SK-N-SH (cell line): ENCODE data around the gene DUSP2. TPM values are rescaled to one million over a fixed set of nuclear protein-coding genes. Genes with fewer than 3 reads are reported as not detected.

Experiments used
- CTCF ChIA-PET: fragments of 300-600, 350-600 bp; formaldehyde crosslinking; extraction: SDS; loops from one replicate; lab custom pipeline; 2021; lab: Yijun Ruan, JAX
- POLR2A ChIA-PET: fragments of 350-600 bp; sonication (Branson Sonifier 250); formaldehyde crosslinking; extraction: SDS; loops from one replicate; lab custom pipeline; 2020; ENCODE audit warnings: antibody characterized with exemption, inconsistent platforms; lab: Yijun Ruan, JAX
- DNase-seq: peaks from one replicate; pipeline ENCODE4 v3.0.0; 2012
- H2AFZ ChIP-seq: fragments of 200-600 bp; sonication (generic); 2 replicates; pipeline ENCODE4 v1.8.1; 2016; ENCODE audit warnings: antibody characterized with exemption, mild to moderate bottlenecking, low read depth
- H3F3A ChIP-seq: fragments of 200-600 bp; sonication (generic); replicated peaks from 2 replicates; pipeline ENCODE3; 2016; ENCODE audit warnings: antibody characterized with exemption, mild to moderate bottlenecking; ENCODE audit not compliant: insufficient read depth
- H3K27ac ChIP-seq, 2 experiments: fragments of 200-500 bp in 1 of 2; fragments of 200-600 bp in 1 of 2; sonication (Bioruptor generic) in 1 of 2; sonication (generic), shearing (Covaris generic) in 1 of 2; 2 replicates each; pipeline versions ENCODE4 v1.5.1 to v1.6.1; 2014 to 2016; ENCODE audit warnings: low read depth in 2 of 2, inconsistent platforms in 1 of 2, low read length in 1 of 2, mild to moderate bottlenecking in 1 of 2, mixed read lengths in 1 of 2
- H3K27me3 ChIP-seq: fragments of 200-600 bp; sonication (generic), shearing (Covaris generic); 2 replicates; pipeline ENCODE4 v1.6.1; 2016; ENCODE audit warnings: mixed run types; ENCODE audit not compliant: insufficient read depth
- H3K36me3 ChIP-seq, 2 experiments: fragments of 200-500 bp in 1 of 2; fragments of 200-600 bp in 1 of 2; sonication (Bioruptor generic) in 1 of 2; sonication (generic) in 1 of 2; replicated peaks in 1 of 2; 2 replicates each; pipeline versions ENCODE3 to v1.5.1; 2014 to 2016; ENCODE audit warnings: low read length in 1 of 2, mild to moderate bottlenecking in 1 of 2; ENCODE audit not compliant: insufficient read depth in 2 of 2, control insufficient read depth in 1 of 2
- H3K4me1 ChIP-seq, 2 experiments: fragments of 200-500 bp in 1 of 2; fragments of 200-600 bp in 1 of 2; sonication (Bioruptor generic) in 1 of 2; sonication (generic), shearing (Covaris generic) in 1 of 2; 2 replicates each; pipeline versions ENCODE4 v1.5.1 to v1.6.1; 2014 to 2016; ENCODE audit warnings: low read depth in 1 of 2, low read length in 1 of 2, mixed run types in 1 of 2; ENCODE audit not compliant: insufficient read depth in 2 of 2, control insufficient read depth in 1 of 2
- H3K4me2 ChIP-seq: fragments of 200-600 bp; sonication (generic), shearing (Covaris generic); 2 replicates; pipeline ENCODE4 v1.6.1; 2017; ENCODE audit warnings: mixed run types
- H3K4me3 ChIP-seq, 2 experiments: fragments of 200-500 bp in 1 of 2; fragments of 200-600 bp in 1 of 2; sonication (Bioruptor generic) in 1 of 2; sonication (generic), shearing (Covaris generic) in 1 of 2; 2 replicates each; pipeline versions ENCODE4 v1.5.1 to v1.8.1; 2014 to 2016; ENCODE audit warnings: low read depth in 2 of 2, inconsistent platforms in 1 of 2, low read length in 1 of 2, mild to moderate bottlenecking in 1 of 2, mixed read lengths in 1 of 2, moderate library complexity in 1 of 2
- H3K79me2 ChIP-seq: fragments of 200-600 bp; sonication (generic); 2 replicates; pipeline ENCODE4 v1.8.1; 2017; ENCODE audit warnings: mild to moderate bottlenecking; ENCODE audit not compliant: insufficient read depth
- H3K9ac ChIP-seq: fragments of 200-600 bp; sonication (generic); 2 replicates; pipeline ENCODE4 v1.6.1; 2017; ENCODE audit warnings: mixed run types
- H3K9me2 ChIP-seq: fragments of 200-600 bp; sonication (generic); 2 replicates; pipeline ENCODE4 v1.6.1; 2017; ENCODE audit warnings: mixed run types
- H3K9me3 ChIP-seq: fragments of 200-600 bp; sonication (generic); 2 replicates; pipeline ENCODE4 v1.6.1; 2017; ENCODE audit warnings: mixed run types, mild to moderate bottlenecking, moderate library complexity
- H4K20me1 ChIP-seq: fragments of 200-600 bp; sonication (generic); 2 replicates; pipeline ENCODE4 v1.6.1; 2017; ENCODE audit warnings: mild to moderate bottlenecking, mixed run types; ENCODE audit not compliant: insufficient read depth
- CHD2 ChIP-seq: fragments of 150-350 bp; IDR thresholded peaks from 2 replicates; pipeline ENCODE4 v1.6.1; 2018; ENCODE audit warnings: low read length; ENCODE audit not compliant: partially characterized antibody
- ELF1 ChIP-seq: IDR thresholded peaks from 2 replicates; pipeline ENCODE4 v1.4.0; 2012
- EZH2phosphoT487 ChIP-seq: fragments of 200-600 bp; sonication (generic); IDR thresholded peaks from 2 replicates; pipeline ENCODE4 v1.6.1; 2017; ENCODE audit warnings: low read depth, mixed run types, mild to moderate bottlenecking, antibody characterized with exemption, moderate library complexity, borderline replicate concordance
- FOSL2 ChIP-seq: IDR thresholded peaks from 2 replicates; pipeline ENCODE4 v1.4.0; 2012; ENCODE audit warnings: low read depth, mild to moderate bottlenecking, moderate library complexity, borderline replicate concordance
- FOXJ3 ChIP-seq: sonication (generic); formaldehyde crosslinking; IDR thresholded peaks from 2 replicates; pipeline ENCODE4 v1.5.1; 2020; ENCODE audit warnings: mild to moderate bottlenecking, missing genetic modification reagents
- GABPA ChIP-seq: IDR thresholded peaks from 2 replicates; pipeline ENCODE4 v1.4.0; 2012; ENCODE audit warnings: low read depth, mild to moderate bottlenecking
- JUND ChIP-seq: IDR thresholded peaks from 2 replicates; pipeline ENCODE4 v1.4.0; 2012
- MXI1 ChIP-seq: IDR thresholded peaks from 2 replicates; pipeline ENCODE4 v1.6.1; 2012; ENCODE audit warnings: mild to moderate bottlenecking, low read depth, low read length, improper control_type of control experiment
- NFIC ChIP-seq: IDR thresholded peaks from 2 replicates; pipeline ENCODE4 v1.4.0; 2012; ENCODE audit warnings: borderline replicate concordance
- NRF1 ChIP-seq: IDR thresholded peaks from 2 replicates; pipeline ENCODE4 v1.6.1; 2012; ENCODE audit warnings: low read depth, mild to moderate bottlenecking, low read length
- POLR2AphosphoS5 ChIP-seq: IDR thresholded peaks from 2 replicates; pipeline ENCODE4 v1.6.1; 2012; ENCODE audit warnings: low read depth, low read length
- RFX5 ChIP-seq: IDR thresholded peaks from 2 replicates; pipeline ENCODE4 v1.6.1; 2012; ENCODE audit warnings: mild to moderate bottlenecking, improper control_type of control experiment, low read length
- SIN3A ChIP-seq: IDR thresholded peaks from 2 replicates; pipeline ENCODE4 v1.6.1; 2012; ENCODE audit warnings: low read depth, mild to moderate bottlenecking, low read length, moderate library complexity, borderline replicate concordance
- SMC3 ChIP-seq: IDR thresholded peaks from 2 replicates; pipeline ENCODE4 v1.6.1; 2012; ENCODE audit warnings: low read depth, low read length, improper control_type of control experiment
- TAF1 ChIP-seq: IDR thresholded peaks from 2 replicates; pipeline ENCODE4 v1.6.1; 2012; ENCODE audit warnings: low read depth, mild to moderate bottlenecking, low read length, moderate library complexity, borderline replicate concordance
- TCF12 ChIP-seq: IDR thresholded peaks from 2 replicates; pipeline ENCODE4 v1.4.0; 2012
- TEAD4 ChIP-seq: IDR thresholded peaks from 2 replicates; pipeline ENCODE4 v1.4.0; 2012; ENCODE audit warnings: mild to moderate bottlenecking, borderline replicate concordance; ENCODE audit not compliant: insufficient read depth
- YY1 ChIP-seq: IDR thresholded peaks from 2 replicates; pipeline ENCODE4 v1.4.0; 2012; ENCODE audit warnings: low read depth, mild to moderate bottlenecking
- WGBS: methylation state at CpG from one replicate; pipeline ENCODE4 v1.1.6; 2017; ENCODE audit warnings: low lambda C conversion rate; 5-methylcytosine and 5-hydroxymethylcytosine counted together
- polyA plus RNA-seq, 3 experiments: library from polyadenylated mRNA; depleted of rRNA; stranded (reverse); fragments of >200 nt; gene quantifications; 2 replicates each; pipeline ENCODE4 v1.2.3, GENCODE V29; 2012
- TF ChIP-seq, protein P1 (sequence below): fragments of 200-600 bp; sonication (generic); IDR thresholded peaks from 2 replicates; pipeline ENCODE4 v1.6.1; 2017; ENCODE audit warnings: antibody characterized with exemption, mild to moderate bottlenecking, moderate library complexity
- TF ChIP-seq, protein P2 (sequence below): fragments of 150-350 bp; IDR thresholded peaks from 2 replicates; pipeline ENCODE4 v1.6.1; 2017; ENCODE audit warnings: antibody characterized with exemption, low read length, low read depth, borderline replicate concordance
- TF ChIP-seq, protein P3 (sequence below): IDR thresholded peaks from 2 replicates; pipeline ENCODE4 v1.4.0; 2012; ENCODE audit warnings: low read depth
- TF ChIP-seq, protein P4 (sequence below): IDR thresholded peaks from 2 replicates; pipeline ENCODE4; 2012

Gene DUSP2
- polyA plus RNA-seq, 1 of the 3 experiments (the other 2 are of a cell fraction): 0.79 TPM

DNA sequence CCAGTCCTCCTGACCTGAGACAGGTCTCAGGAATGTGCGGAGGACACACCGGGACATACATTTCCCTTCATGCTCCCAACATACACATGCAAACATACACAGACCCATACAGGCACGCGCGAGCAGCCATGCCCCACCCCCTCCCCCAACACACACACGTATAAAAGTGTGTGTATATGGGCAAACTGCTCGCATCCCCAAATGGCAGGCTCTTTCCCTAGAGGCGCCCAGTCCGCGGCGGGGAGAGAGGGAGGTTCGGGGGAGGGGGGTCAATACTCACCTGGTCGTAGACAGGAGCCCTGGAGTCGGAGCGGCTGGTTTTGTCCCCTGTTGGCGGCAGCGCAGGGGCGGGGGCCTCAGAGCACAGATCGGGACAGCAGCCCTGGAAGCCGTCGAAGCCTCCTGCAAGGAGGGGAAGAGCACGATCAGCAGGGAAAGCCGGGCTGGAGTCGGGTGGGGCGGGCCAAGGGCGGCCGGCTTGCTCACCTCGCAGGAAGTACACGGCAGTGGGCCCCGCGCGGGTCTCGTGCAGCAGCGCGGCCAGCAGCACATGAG lies 682 bp downstream of the DUSP2 start:
- TF ChIP-seq CHD2 (no peak), SMC3 (no peak), ELF1 (no peak), NRF1 (no peak), YY1 (no peak), EZH2phosphoT487 (no peak), JUND (no peak), SIN3A (no peak), TEAD4 (no peak), FOSL2 (no peak), TAF1 (no peak)
- TF ChIP-seq, protein P1, sequence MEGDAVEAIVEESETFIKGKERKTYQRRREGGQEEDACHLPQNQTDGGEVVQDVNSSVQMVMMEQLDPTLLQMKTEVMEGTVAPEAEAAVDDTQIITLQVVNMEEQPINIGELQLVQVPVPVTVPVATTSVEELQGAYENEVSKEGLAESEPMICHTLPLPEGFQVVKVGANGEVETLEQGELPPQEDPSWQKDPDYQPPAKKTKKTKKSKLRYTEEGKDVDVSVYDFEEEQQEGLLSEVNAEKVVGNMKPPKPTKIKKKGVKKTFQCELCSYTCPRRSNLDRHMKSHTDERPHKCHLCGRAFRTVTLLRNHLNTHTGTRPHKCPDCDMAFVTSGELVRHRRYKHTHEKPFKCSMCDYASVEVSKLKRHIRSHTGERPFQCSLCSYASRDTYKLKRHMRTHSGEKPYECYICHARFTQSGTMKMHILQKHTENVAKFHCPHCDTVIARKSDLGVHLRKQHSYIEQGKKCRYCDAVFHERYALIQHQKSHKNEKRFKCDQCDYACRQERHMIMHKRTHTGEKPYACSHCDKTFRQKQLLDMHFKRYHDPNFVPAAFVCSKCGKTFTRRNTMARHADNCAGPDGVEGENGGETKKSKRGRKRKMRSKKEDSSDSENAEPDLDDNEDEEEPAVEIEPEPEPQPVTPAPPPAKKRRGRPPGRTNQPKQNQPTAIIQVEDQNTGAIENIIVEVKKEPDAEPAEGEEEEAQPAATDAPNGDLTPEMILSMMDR: no peak
- TF ChIP-seq, protein P2, sequence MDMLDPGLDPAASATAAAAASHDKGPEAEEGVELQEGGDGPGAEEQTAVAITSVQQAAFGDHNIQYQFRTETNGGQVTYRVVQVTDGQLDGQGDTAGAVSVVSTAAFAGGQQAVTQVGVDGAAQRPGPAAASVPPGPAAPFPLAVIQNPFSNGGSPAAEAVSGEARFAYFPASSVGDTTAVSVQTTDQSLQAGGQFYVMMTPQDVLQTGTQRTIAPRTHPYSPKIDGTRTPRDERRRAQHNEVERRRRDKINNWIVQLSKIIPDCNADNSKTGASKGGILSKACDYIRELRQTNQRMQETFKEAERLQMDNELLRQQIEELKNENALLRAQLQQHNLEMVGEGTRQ: no peak
- TF ChIP-seq, all 33 proteins: peak for 0
- no peak overlapping the region for H3K4me2 ChIP-seq
- no peaks in the 10 kb centered on the region for H3K9me2 ChIP-seq
- no peaks in the 10 kb centered on the region for H3K36me3 ChIP-seq
- peaks cover 33 to 58% of the 10 kb centered on the region in 2 experiments for H3K4me1 ChIP-seq
- H3K27ac ChIP-seq: no peak overlapping the region; a peak in 1 of 4 replicates
- 91% methylated on average over 24 of the region's 35 CpGs for WGBS
- no peaks in the 10 kb centered on the region for H3K9me3 ChIP-seq
- no peak overlapping the region for H2AFZ ChIP-seq
- no peak overlapping the region for H3K4me3 ChIP-seq
- ChIA-PET CTCF (interaction anchor here (4.0 to 4.3 kb wide), 2 partner anchors 28 to 30 kb away, joined by 18 to 35 read pairs; partner anchors contain the start of gene ADRA2B), POLR2A (no interaction called here)
- H4K20me1 ChIP-seq: no peaks in the 10 kb centered on the region
- H3K9ac ChIP-seq: no peak overlapping the region
- peaks cover 29% of the 10 kb centered on the region for H3F3A ChIP-seq
- no peak for DNase-seq
- peaks cover 12% of the 10 kb centered on the region; the same call in 1 of the 2 replicates for H3K79me2 ChIP-seq
- H3K27me3 ChIP-seq: no peaks in the 10 kb centered on the region

DNA sequence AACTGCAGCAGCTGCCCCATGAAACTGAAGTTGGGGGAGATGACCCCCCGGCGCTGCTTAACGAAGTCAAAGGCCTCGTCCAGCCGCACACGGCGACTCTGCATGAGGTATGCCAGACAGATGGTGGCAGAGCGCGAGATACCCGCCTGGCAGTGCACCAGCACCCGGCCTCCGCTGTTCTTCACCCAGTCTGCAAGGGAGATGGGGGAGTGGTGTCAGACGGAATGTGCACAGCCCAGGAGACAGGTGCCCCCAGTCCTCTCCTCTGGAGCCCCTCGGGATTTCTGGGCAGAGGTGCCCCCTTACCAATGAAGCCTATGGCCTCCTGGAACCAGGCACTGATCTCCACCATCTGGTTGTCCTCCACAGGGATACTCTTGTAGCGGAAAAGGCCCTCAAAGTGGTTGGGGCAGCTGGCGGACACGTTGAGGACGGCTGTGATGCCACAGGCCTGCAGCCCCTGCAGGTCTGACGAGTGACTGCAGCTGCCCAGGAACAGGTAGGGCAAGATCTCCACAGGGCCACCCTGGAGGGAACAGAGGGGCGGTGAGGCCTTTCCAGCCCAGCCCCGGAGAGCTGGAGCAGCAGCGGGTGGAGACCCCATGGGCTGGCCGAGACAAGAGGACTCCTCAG lies 1.3 kb downstream of the DUSP2 start:
- peaks cover 12% of the 10 kb centered on the region; the same call in 1 of the 2 replicates for H3K79me2 ChIP-seq
- no peak overlapping the region for H2AFZ ChIP-seq
- CTCF ChIA-PET: interaction anchor here (1.3 to 4.3 kb wide), 4 partner anchors 9 to 151 kb away, joined by 3 to 35 read pairs (median 12); partner anchors contain the start of gene ADRA2B
- no peaks in the 10 kb centered on the region for H3K36me3 ChIP-seq
- no peaks in the 10 kb centered on the region for H3K9me2 ChIP-seq
- H3K9me3 ChIP-seq: no peaks in the 10 kb centered on the region
- H3F3A ChIP-seq: peaks cover 25% of the 10 kb centered on the region
- no peaks in the 10 kb centered on the region for H3K27me3 ChIP-seq
- H3K4me1 ChIP-seq: peaks cover 31 to 57% of the 10 kb centered on the region in 2 experiments
- no peak overlapping the region for H3K4me2 ChIP-seq
- H3K27ac ChIP-seq: no peak overlapping the region; a peak in 1 of 4 replicates
- POLR2A ChIA-PET: no interaction called here
- no peak overlapping the region for H3K9ac ChIP-seq
- 97% methylated on average over 17 of the region's 23 CpGs for WGBS
- DNase-seq: no peak
- no peaks in the 10 kb centered on the region for H4K20me1 ChIP-seq
- H3K4me3 ChIP-seq: no peak overlapping the region
- TF ChIP-seq ELF1 (no peak), GABPA (no peak), TCF12 (no peak), SIN3A (no peak), MXI1 (no peak), CHD2 (no peak), JUND (no peak), POLR2AphosphoS5 (no peak), FOXJ3 (CRISPR knock-in tag) (no peak), RFX5 (no peak), NFIC (no peak)
- TF ChIP-seq, protein P3, sequence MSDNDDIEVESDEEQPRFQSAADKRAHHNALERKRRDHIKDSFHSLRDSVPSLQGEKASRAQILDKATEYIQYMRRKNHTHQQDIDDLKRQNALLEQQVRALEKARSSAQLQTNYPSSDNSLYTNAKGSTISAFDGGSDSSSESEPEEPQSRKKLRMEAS: no peak
- TF ChIP-seq, protein P4, sequence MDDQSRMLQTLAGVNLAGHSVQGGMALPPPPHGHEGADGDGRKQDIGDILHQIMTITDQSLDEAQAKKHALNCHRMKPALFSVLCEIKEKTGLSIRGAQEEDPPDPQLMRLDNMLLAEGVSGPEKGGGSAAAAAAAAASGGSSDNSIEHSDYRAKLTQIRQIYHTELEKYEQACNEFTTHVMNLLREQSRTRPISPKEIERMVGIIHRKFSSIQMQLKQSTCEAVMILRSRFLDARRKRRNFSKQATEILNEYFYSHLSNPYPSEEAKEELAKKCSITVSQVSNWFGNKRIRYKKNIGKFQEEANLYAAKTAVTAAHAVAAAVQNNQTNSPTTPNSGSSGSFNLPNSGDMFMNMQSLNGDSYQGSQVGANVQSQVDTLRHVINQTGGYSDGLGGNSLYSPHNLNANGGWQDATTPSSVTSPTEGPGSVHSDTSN: no peak
